Small intestine (tissue), 7 donors: ENCODE measurements around the gene LACTBL1. TPM values are rescaled to one million over a fixed set of nuclear protein-coding genes. Genes with fewer than 3 reads are reported as not detected.
"Not testable (repeated sequence)": the region's sequence is repeated elsewhere in the genome, so short reads cannot be mapped to it uniquely, and the experiment has no call there.

Experiments used
- DNase-seq, 2 donors: peaks; one replicate each; pipeline versions ENCODE4 v3.0.0 to v3.0.0-alpha.2; 2013
- FAIRE-seq: peaks from 2 replicates; lab custom pipeline; 2012; peaks lifted over from hg19 to GRCh38; lab: Jason Lieb, UNC
- H3K27ac ChIP-seq, 3 donors: one replicate each; pipeline ENCODE4 v1.5.1; 2013; ENCODE audit warnings: low read length in 2 of 3, mild to moderate bottlenecking in 2 of 3, control low read depth in 1 of 3, inconsistent platforms in 1 of 3, low read depth in 1 of 3, moderate library complexity in 1 of 3
- H3K27me3 ChIP-seq, 3 donors: one replicate each; pipeline ENCODE4 v1.6.1; 2013; ENCODE audit warnings: low read length in 3 of 3, inconsistent platforms in 1 of 3; ENCODE audit not compliant: control insufficient read depth in 3 of 3, insufficient read depth in 3 of 3
- H3K36me3 ChIP-seq, 3 donors: one replicate each; pipeline ENCODE4 v1.6.1; 2013; ENCODE audit warnings: low read length in 3 of 3, inconsistent platforms in 1 of 3, low read depth in 1 of 3, mild to moderate bottlenecking in 1 of 3, moderate library complexity in 1 of 3; ENCODE audit not compliant: control insufficient read depth in 3 of 3, insufficient read depth in 2 of 3
- H3K4me1 ChIP-seq, 3 donors: one replicate each; pipeline ENCODE4 v1.6.1; 2013; ENCODE audit warnings: low read length in 2 of 3, inconsistent platforms in 1 of 3, low read depth in 1 of 3, mild to moderate bottlenecking in 1 of 3, moderate library complexity in 1 of 3; ENCODE audit not compliant: control insufficient read depth in 3 of 3, insufficient read depth in 2 of 3
- H3K4me3 ChIP-seq, 3 donors: one replicate each; pipeline ENCODE4 v1.5.1; 2013; ENCODE audit warnings: low read length in 3 of 3, control low read depth in 1 of 3, inconsistent platforms in 1 of 3, low read depth in 1 of 3, mild to moderate bottlenecking in 1 of 3, moderate library complexity in 1 of 3
- H3K9me3 ChIP-seq, 2 donors: one replicate each; pipeline ENCODE4 v1.6.1; 2013; ENCODE audit warnings: low read depth in 1 of 2, low read length in 1 of 2; ENCODE audit not compliant: control insufficient read depth in 2 of 2, insufficient read depth in 1 of 2
- WGBS, 3 donors: extraction: QIAGEN DNeasy Blood & Tissue Kit; methylation state at CpG; one replicate each; pipeline ENCODE4 v1.1.7; 2013; 5-methylcytosine and 5-hydroxymethylcytosine counted together
- polyA plus RNA-seq, 4 donors: library from polyadenylated mRNA; stranded (reverse) in 3 of 4; unstranded in 1 of 4; fragments of 200-250 nt in 3 of 4; fragments of 120-200 nt in 1 of 4; gene quantifications; one replicate each; pipeline versions ENCODE4 v1.2.1 to v1.2.3, GENCODE V29; 2013
- donor health status: healthy with polysubstance abuse.
- donor health status: control.
- donor health status: control.
- donor health status: Bipolar disorder and iron deficiency.
- donor health status: healthy.

Gene LACTBL1
- polyA plus RNA-seq, 4 donors, result not detected

- 77 to 82% (median 80%) methylated on average over 6 of the region's 6 CpGs for WGBS, 3 donors
- not testable (repeated sequence) for H3K4me3 ChIP-seq, FAIRE-seq, DNase-seq, H3K36me3 ChIP-seq, H3K27me3 ChIP-seq, H3K4me1 ChIP-seq, H3K27ac ChIP-seq
- peaks cover 0 to 14% of the 10 kb centered on the region in 2 donors for H3K9me3 ChIP-seq
Measured at GRCh38 chr1:22993220-22993795, 20.6 kb upstream of the LACTBL1 start.

GRCh38 chr1:22992384-22992783 is 19.7 kb upstream of the LACTBL1 start:
- not testable (repeated sequence) for H3K27ac ChIP-seq, DNase-seq, FAIRE-seq, H3K4me3 ChIP-seq, H3K4me1 ChIP-seq, H3K27me3 ChIP-seq, H3K36me3 ChIP-seq
- H3K9me3 ChIP-seq, result peaks cover 0 to 14% of the 10 kb centered on the region in 2 donors
- WGBS, 3 donors, result 72 to 89% (median 73%) methylated on average over 3 of the region's 3 CpGs

GRCh38 chr1:22983944-22984343 is 11.3 kb upstream of the LACTBL1 start:
- Histone ChIP-seq H3K27ac (no peak overlapping the region), H3K9me3 (no peaks in the 10 kb centered on the region), H3K4me3 (no peak overlapping the region), H3K36me3 (no peaks in the 10 kb centered on the region), H3K4me1 (no peaks in the 10 kb centered on the region), H3K27me3 (peaks cover 0 to 3% (median 0%) of the 10 kb centered on the region in 3 donors)
- DNase-seq (no peak), FAIRE-seq (no peak)
- WGBS, 3 donors, result 41 to 61% (median 58%) methylated on average over 4 of the region's 4 CpGs

DNA sequence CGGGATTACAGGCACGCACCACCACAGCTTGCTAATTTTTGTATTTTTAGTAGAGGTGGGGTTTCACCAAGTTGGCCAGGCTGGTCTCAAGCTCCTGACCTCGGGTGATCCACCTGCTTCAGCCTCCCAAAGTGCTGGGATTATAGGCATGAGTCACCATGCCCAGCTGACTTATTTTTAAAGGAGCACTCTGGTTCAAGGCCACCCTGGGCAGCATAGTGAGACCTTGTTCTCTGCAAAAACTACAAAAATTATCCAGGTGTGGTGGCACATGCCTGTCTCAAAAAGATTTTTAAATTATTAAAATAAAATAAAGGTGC is 7.8 kb upstream of the LACTBL1 start:
- H3K36me3 ChIP-seq, DNase-seq, FAIRE-seq, H3K4me1 ChIP-seq, H3K9me3 ChIP-seq, H3K4me3 ChIP-seq, H3K27me3 ChIP-seq, H3K27ac ChIP-seq: not testable (repeated sequence)
- 65 to 76% (median 70%) methylated on average over 3 of the region's 3 CpGs for WGBS, 3 donors

DNA sequence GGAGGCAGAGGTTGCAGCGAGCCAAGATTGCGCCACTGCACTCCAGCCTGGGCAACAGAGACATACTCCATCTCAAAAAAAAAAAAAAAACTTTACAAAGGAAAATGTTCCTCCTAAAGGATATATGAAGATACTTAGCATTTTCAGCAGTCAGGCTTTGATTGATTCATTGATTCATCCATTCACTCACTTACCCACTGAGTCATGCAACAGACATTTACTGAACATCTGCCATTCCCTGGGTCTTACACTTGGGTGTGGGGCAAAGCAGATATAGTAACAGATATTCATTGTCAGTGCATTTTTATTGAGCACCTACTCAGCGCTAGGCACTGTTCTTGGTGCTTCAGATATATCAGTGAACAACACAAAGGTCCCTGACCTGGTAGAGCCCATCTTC is 5.6 kb upstream of the LACTBL1 start:
- Histone ChIP-seq H3K4me1 (no peaks in the 10 kb centered on the region), H3K36me3 (no peaks in the 10 kb centered on the region), H3K27ac (no peak overlapping the region), H3K4me3 (no peak overlapping the region), H3K27me3 (no peaks in the 10 kb centered on the region), H3K9me3 (no peaks in the 10 kb centered on the region)
- WGBS, 3 donors, result 92 to 94% (median 93%) methylated on average over 3 of the region's 3 CpGs
- DNase-seq (no peak), FAIRE-seq (no peak)

DNA sequence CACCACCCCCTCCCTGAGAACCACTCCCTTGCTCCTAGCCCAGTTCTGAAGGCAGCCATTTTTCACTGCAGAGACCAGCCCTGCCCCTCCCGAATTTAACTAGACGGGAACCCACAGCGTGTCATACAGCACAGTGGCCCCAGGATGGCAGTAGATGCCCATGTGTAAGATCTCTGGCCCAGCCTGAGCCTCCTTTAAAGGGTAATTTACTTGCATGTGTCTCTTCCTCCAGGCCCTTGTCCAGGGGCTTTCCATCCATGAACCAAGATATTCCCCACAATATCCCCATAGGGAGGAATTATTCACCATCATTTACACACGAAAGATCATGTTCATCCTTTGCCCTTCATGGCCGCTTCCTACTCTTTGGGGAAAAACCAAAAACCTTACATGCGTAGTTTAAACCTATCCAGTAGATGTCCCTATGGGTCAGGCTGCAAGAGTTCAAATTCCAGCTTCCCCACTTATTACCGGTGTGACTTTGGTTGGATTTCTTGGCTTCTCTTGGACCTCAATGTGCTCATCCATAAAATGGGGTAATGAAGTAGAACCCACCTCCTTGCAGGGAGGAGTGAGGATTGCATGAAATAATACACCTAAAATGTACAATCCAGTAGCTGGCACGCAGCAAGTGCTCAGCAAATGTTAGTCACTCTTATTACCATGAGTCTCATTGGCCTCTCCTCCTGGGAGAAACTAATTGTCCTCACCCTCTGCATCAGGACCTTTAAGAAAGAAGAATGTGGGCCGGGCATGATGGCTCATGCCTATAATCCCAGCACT is 4.0 kb upstream of the LACTBL1 start:
- no peaks in the 10 kb centered on the region for H3K27me3 ChIP-seq
- no peaks in the 10 kb centered on the region for H3K4me1 ChIP-seq
- 34 to 37% (median 35%) methylated on average over 9 of the region's 9 CpGs for WGBS, 3 donors
- no peak overlapping the region for H3K4me3 ChIP-seq
- no peak overlapping the region for H3K27ac ChIP-seq
- FAIRE-seq (no peak), DNase-seq (peak; percentile 71 to 77)
- H3K9me3 ChIP-seq, result no peaks in the 10 kb centered on the region
- no peaks in the 10 kb centered on the region for H3K36me3 ChIP-seq

GRCh38 chr1:22976127-22976460 is 3.4 kb upstream of the LACTBL1 start:
- DNase-seq (no peak), FAIRE-seq (no peak)
- Histone ChIP-seq H3K9me3 (no peaks in the 10 kb centered on the region), H3K27ac (no peak overlapping the region), H3K4me3 (no peak overlapping the region), H3K36me3 (no peaks in the 10 kb centered on the region), H3K27me3 (no peaks in the 10 kb centered on the region), H3K4me1 (peaks cover 0 to 3% (median 0%) of the 10 kb centered on the region in 3 donors)
- WGBS, 3 donors, result 40 to 59% (median 47%) methylated on average over 4 of the region's 4 CpGs

GRCh38 chr1:22975694-22976093 is 3.0 kb upstream of the LACTBL1 start:
- no peak for DNase-seq
- Histone ChIP-seq H3K27me3 (no peaks in the 10 kb centered on the region), H3K36me3 (no peaks in the 10 kb centered on the region), H3K4me3 (no peak overlapping the region), H3K4me1 (peaks cover 0 to 3% (median 0%) of the 10 kb centered on the region in 3 donors), H3K27ac (no peak overlapping the region), H3K9me3 (no peaks in the 10 kb centered on the region)
- no peak for FAIRE-seq
- 81 to 82% (median 81%) methylated on average over 3 of the region's 3 CpGs for WGBS, 3 donors
